HG02588 (cell line): ENCODE data around the gene ZFYVE28.
"Not testable (repeated sequence)": the region's sequence is repeated elsewhere in the genome, so short reads cannot be mapped to it uniquely, and the experiment has no call there.

Source experiments
- ATAC-seq: cut with Tn5 transposase; IDR thresholded peaks from one replicate; pipeline ENCODE4 v1.9.1; 2021; ENCODE audit warnings: mild to moderate bottlenecking, moderate library complexity; ENCODE audit not compliant: unreplicated experiment

Gene ZFYVE28

DNA sequence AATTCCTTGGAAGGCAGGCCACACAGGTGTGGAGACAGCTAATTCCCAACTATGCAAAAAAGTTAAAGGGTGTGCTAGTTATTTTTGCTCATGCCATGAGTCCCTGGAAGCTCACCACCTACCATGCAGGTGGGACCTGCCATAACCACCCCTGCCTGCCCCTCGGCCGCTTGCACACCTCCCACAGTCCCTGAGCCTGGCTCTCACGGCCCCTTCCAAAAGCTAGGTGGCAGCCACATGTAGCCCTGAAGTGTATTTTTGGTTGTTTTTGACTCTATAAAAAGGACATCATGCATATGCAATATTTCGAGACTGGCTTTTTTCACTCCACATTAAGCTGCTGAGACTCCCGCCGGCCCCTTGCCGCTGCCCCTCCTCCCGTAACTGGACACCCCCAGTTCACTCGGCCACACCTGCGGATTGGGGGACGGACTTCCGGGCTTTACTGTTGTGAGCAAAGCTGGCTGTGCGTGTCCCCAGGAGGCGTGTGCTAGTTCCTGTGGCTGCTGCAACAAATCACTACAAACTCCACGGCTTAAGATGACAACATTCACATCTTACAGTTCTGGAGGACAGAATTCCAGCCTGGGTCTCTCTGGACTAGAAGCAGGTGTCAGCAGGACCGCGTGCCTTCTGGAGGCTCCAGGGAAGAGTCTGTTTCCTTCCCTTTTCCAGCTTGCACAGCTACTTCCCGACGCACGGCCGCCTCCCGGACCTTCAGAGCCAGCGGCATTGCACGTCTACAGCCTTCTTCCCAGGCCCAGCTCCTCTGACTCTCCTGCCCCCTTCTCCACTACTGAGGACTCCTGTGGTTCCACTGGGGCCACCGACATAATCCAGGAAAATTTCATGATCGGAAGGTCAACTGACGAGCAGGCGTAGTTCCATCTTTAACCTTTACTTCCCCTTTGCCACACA lies 24.8 kb downstream of the ZFYVE28 start:
- ATAC-seq: no peak

DNA sequence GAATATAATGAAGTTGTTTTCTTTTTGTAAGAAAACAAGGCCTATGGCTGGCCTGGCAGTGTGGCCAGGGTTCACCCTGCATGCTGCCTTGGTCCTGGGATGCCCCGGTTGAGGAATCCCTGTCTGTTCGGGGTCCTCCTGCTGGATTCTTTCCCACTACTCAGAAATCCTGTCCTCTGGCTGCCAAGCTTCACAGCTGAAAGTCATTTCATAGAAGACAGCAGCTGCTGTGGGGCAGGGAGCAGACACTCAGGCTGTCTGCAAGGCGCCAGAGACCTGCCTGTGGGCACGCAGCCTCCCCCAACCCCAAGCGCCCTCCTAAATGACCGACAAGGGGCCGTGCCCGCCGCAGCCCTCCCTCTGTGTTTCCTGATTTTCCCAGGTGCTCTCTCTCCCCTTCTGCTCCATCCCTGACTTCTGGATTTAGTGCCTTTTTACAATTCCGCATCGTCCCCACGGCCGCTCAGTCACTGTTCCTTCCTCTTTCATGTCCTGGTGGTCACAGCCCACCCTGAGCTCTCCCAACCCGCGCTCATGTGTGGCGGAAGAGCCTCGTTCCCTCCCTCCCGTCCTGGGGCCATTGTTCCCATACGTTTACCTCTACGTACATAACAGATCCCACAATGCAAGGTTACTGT lies 27.5 kb downstream of the ZFYVE28 start:
- ATAC-seq: no peak

DNA sequence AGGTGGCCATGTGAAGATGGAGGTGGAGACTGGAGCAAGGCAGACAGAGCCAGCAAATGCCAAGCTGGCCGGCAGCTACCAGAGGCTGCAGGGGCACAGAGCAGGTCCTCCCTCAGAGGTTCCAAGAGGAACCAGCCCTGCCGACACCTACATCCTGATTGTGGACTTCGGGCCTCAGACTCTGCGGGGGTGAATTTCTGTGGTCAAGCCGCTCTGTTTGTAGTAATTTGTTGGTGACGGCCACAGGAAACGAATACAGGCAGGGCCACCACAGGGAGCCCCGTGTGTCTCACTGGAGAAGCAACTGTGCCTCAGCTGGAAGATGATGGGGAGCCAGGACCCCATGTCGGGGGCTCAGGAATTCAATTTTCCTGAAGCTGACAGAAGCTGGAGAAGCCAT lies 28.3 kb downstream of the ZFYVE28 start:
- ATAC-seq: no peak

DNA sequence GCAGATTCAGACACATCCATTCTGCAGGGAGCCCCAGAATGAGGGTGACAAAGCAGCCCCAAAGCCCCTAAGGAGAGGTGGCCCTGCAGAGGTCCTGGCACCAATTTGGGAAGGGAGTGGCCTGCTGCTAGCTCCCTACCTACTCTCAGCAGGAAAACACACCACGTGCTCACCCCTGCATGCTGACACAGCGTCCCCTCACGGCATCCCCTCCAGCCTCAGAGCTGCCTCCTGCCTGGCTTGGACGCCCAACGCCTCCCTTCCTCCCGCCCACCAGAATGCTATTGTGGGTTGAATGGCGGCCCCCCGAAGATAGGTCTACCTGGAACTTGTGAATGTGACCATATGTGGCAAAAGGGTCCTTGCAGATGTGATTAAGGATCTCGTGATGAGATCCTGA lies 28.8 kb downstream of the ZFYVE28 start:
- ATAC-seq: no peak

DNA sequence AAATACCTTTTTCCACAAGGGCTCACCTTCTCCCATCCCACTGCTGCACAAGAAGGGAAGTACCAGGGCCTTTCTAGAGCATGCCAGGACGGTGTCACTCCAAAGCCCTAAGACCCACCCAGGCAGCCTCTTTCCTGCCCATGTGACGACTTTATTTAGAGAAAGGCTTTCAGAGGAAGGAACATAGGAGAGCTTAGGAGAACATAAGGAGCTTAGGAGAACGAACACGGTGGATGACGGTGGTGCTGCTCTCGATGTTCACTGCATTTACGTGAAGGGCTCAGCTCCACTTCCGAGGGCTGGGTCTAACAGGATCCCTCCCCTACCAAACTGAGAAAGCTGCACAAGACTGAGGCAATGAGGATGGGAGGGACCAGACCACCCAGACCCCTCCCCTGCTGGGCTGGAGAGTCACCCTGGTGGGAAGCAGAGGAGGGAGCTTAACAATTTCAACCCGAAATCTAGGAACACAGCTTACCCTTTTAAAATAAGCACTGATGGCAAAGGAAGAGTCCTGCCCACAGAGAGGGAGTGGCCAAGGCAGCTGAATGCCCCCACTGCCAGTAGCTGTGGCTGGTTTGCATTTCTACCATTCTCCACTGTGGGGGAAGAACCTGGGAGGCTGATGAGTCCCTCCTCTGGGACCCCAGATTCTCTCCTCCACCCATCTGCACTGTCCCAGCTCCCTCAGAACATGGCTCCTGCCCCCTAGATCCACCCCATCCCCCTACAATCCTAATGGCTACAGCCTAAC lies 29.8 kb downstream of the ZFYVE28 start:
- no peak for ATAC-seq

DNA sequence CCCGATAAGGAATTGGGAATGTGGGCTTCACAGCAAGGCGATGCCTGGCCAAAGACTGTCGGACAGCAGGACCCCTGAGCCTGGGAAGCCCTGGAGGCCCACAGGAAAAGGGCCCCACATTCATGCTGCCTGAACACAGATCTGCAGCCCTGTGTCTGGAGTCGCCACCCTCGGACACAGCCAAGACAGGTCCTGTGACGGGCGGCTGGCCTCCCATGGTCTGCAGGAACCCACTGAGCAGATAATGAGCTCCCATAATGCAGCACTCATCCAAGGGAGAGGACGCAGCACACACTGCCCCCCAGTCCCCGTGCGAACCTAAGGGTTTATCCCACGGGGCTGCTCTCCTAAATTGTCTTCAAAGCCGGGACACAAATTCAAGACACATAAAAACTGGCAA lies 30.6 kb downstream of the ZFYVE28 start:
- ATAC-seq: no peak

DNA sequence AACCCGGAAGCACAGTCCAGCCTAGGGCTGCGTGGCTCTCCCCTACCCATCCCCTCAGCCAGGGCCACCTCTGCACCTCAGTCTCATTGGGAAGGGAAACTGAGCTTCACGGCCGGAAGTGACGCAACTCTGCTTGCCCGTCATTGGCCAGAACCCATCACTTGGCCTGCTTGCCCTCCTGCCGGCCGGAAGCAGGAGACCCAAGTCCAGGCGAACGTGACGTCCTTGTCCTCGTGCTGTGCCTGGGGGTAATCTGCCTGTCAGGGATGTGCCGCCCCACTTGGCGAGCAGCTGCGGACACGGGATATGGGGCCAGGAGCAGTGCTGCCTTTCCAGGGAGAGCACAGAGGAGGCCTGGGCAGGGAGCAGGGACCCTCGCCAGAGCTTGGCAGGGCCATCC lies 31.2 kb downstream of the ZFYVE28 start:
- ATAC-seq: no peak

DNA sequence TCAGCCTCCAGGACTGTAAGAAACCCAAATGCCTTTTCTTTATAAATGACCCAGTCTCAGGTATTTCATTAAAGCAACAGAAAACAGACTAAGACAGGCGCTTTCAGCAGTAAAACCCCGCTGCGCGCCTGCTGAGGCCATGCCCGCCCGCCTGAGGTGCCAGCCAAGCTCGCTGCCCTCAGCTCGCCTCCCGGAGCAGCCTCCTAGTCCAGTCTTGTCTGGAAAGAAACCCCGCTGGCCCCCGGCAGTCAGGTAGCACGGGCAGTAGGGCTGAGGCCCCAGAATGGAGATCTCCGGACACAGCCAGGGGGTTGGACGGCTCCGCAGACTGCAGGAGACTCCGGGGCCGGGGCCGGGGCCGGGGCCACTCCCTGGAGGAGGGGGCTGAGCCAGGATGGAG lies 31.7 kb downstream of the ZFYVE28 start:
- ATAC-seq: no peak

DNA sequence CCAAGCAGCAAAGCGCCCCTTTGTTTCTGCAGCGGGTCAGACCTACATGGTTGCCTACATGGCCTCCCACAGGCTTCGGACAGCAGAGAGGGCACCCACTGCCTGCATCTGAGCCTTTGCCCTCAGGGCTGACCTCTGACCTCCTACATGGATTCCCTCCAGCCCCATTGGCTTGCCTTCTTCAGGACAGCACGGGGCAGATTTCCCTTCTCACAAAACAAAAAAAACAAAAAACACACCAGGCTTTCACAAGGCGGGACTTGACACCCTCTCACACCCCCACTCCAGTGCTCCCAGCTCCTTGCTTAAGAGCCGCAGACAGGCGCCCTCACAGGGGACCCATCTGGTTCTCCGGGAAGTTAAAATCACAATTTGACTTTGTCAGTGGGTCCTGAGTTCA lies 32.9 kb downstream of the ZFYVE28 start:
- ATAC-seq: no peak

DNA sequence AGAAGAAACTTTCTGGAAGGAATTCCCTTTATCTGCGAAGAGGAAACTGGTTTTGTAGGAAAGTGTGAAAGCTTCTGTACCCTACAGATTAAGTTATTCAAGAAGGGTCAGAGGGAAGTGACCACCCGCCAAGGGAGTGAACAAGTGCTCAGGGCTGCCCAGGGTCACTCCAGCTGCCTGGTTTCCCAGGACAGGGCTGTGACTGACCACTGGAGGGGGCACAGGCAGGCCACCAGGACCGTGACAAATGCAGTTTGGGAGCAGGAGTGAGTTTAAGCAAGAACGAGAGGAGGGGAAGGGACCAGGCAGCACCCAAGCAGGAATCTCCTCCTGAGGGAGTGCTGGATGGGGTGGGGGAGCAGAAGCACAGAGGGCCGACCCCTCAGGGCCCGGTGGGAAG lies 34.2 kb downstream of the ZFYVE28 start:
- no peak for ATAC-seq

DNA sequence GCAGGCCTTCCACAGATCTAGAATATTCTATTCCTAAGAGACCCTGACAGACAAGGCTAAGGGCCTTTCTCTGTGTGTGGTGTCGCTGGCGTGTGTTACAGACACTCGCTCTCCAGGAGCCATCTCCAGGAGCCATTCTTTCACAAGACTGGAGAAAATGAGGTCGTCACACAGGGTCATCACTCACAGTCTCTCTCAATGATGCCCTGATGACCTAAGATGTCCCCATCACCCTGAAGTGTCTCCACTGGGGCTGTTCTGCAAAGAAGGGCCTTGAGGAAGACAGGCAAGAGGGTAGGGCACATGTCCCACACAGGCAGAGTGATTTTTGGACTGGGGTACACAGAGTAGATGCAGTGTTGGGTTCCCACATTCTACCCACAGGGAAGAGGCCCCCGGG lies 34.7 kb downstream of the ZFYVE28 start:
- ATAC-seq: no peak

DNA sequence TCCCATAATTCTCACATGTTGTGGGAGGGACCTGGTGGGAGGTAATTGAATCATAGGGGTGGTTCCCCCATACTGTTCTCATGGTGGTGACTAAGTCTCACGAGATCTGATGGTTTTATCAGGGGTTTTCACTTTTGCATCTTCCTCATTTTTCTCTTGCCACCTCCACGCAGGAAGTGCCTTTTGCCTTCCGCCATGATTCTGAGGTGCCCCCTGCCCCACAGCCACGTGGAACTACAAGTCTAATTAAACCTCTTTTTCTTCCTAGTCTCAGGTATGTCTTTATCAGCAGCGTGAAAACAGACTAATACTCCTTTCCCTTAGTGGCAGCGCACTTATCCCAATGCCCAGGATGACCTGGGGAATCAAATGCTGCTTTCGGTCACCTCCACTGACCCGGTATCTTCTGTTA lies 35.2 kb downstream of the ZFYVE28 start:
- ATAC-seq: not testable (repeated sequence)

DNA sequence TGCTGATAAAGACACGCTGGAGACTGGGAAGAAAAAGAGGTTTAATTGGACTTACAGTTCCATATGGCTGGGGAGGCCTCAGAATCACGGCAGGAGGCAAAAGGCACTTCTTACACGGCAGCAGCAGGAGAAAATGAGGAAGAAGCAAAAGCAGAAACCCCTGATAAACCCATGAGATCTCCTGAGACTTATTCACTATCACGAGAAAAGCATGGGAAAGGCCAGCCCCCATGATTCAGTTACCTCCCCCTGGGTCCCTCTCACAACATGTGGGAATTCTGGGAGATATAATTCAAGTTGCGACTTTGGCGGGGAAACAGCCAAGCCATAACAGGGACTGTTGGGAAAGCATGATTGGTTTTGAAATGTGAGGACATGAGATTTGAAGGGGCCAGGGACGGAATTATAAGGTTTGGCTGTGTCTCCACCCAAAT lies 35.7 kb downstream of the ZFYVE28 start:
- not testable (repeated sequence) for ATAC-seq

DNA sequence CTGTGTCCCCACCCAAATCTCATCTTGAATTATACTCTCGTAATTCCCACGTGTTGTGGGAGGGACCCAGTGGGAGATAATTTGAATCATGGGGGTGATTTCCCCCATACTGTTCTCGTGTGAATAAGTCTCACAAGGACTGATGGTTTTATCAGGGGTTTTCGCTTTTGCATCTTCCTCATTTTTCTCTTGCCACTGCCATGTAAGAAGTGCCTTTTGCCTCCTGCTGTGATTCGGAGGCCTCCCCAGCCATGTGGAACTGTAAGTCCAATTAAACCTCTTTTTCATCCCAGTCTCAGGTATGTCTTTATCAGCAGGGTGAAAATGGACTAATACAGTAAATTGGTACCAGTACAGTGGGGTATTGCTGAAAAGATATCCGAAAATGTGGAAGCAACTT lies 37.9 kb downstream of the ZFYVE28 start:
- ATAC-seq: not testable (repeated sequence)

DNA sequence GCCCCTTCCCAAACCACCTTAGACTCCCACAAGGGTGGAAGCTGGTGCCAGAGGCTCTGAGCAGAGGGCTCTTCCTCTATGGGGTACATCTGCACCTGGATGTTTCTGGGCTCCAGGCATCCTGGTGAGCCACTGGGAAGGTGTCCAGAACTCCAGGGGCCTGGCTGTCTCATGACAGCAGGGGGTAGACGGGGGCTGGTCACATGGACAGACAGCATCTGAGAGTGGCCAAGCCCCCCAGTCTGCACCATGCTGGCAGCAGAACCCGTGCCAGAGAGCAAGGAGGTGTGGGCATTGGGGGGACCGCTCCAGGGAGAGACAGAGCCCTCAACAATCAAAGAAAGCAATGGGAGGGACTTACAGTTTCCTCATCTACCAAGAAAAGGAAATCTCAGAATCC lies 39.5 kb downstream of the ZFYVE28 start:
- ATAC-seq: no peak

DNA sequence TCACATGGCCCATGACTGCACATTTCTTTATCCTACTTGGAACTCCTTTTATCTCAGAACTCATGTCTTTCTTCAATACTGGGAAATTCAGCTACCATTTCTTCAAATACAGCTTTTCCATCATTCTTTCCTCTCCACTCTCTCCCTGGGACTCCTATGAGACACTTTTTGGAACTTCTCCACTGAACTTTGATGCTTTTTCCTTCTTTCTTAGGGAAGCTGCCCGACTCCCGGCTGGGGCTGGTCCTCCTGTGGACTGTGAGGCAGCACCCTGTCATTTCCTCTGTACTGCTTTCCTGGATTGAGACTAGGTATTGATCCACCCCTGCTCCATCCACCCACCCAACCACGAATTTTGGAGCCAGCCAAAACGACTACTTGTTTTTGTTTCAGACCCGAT lies 40.0 kb downstream of the ZFYVE28 start:
- ATAC-seq: no peak

DNA sequence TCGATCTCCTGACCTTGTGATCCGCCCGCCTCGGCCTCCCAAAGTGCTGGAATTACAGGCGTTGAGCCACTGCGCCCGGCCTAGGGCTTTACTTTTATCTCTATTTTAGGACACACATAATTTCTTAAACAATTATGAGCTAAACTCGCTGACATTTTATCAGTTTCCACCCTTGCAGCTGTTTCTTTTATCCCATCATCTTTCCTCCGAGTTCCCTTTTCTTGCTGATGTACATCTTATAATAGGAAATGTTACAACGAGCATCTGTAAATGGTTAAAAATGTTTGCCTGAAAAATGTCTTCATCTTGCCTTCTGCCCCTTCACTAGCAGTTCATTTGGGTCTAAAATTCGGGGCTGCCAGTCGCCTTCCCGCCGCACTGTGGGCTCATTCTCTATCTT lies 41.2 kb downstream of the ZFYVE28 start:
- no peak for ATAC-seq

DNA sequence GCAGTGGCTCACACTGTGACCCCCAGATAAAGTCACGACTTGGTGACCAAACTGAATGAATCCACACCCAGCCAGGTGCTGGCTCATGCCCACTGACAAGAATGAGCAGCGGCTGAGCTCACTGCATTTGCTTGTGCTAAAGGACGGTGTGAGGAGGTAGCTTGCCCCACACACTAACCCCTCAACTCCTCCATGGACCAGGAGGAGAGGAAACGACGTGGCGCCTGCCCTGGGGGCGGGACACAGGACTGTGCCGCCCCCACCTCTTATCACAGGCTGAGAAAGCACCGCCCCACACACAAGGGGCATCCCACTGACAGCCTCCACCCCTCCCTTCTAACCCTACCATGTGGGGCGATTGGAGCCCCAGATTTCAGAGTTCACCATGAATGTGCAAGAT lies 43.0 kb downstream of the ZFYVE28 start:
- no peak for ATAC-seq

DNA sequence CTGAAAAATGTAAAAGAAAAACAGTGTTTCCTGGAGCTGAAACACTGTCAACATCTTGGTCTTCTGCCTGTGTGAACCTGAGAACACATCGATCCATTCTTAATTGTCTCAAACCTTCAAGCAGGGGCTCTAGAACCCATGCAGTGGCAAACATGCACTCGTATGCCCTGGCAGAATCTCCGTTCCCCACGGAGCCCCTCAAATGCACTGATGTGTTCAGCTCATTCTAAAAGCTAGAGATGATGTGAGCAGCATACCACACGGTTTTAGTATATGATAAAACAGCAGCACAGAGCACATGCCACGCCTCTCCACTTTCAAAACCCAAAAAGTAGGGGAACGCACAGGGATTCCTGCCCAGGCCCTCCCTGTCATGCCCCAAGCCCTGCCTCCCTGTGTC lies 44.9 kb downstream of the ZFYVE28 start:
- no peak for ATAC-seq

DNA sequence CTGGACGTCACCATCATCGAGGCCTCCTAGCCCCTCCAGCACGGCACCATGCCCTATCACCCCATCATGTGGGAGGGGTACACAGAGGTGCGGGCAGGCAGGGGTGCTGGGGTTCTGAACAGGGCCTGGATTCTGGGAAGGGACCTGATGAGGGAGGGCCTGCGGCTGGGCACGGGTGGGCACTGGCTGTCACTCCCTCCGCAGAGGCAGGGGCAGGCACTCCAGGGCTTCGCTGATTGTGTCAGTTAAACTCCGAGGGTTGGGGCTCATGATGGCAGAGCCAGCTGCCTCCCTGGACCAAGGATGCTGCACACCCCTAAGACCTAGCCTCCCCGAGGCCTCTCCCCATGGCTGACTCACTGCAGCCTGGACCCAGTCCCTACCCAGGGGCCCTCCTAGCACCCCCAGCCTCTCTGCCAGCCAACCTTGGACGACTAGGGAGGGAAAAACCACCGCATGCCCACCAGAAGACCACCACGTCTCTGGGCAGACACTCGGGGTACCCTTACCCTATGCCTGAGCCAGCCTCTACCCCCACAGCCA lies 45.9 kb downstream of the ZFYVE28 start:
- no peak for ATAC-seq

DNA sequence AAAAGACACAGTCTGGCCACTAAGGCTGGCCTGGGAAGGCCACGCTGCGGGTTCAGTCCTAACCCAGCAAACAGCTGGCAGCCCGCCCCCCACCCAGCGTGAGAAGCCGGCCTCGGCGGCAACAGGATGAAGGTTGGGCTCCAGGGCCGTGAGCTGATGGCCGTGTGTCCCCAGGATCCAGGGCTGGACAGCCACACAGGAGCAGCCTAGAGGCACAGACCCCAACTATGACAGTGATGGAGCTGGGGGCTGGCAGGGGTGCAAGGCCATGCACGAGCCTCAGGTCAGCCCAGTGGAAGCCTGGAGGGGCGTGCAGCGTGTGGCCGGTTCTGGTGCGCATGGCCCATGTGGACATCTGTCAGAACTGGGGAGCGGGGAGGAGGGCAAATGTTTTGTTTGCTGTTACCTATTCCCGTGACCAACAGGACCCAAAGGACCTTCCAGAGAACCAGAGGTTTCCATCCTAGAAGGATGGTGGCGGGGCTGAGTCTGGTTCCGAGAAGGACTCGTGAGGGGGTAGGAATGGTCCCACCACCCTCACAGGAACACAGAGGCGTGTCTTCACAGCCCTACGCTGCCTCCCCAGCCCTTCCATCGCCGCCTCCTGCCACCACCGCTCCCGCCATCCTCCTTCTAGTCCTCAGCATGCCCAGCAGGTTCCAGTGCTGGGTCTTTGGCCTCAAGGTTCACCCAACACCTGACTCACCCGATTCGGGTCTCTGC lies 46.5 kb downstream of the ZFYVE28 start:
- no peak for ATAC-seq
